ENCODE data around the gene DTD1.

Gene DTD1

DNA sequence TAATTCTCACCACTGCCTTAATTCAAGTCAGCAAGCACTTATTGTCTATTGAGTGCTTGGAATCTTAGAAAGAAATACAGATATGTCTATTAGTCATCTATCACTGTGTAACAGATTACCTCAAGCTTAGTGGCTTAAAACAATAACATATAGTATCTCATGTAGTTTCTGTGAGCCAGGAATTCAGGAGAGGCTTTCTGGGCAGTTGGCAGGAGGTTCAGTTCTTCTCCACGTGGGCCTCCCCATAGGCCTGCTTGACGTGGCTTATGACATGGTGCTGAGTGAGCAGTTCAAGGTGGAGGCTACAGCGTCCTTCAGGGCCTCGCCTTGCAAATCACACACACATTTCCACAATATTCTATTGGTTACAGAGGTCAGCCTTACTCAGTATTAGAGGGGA is 69.7 kb downstream of the DTD1 start:
- H3K4me3 ChIP-seq (ENCODE audit: low read depth, low read length) = no peak overlapping the region

GRCh38 chr20:18662279-18663040 is 74.6 kb downstream of the DTD1 start:
- H3K4me3 ChIP-seq (ENCODE audit: low read depth, low read length) = no peak overlapping the region

DNA sequence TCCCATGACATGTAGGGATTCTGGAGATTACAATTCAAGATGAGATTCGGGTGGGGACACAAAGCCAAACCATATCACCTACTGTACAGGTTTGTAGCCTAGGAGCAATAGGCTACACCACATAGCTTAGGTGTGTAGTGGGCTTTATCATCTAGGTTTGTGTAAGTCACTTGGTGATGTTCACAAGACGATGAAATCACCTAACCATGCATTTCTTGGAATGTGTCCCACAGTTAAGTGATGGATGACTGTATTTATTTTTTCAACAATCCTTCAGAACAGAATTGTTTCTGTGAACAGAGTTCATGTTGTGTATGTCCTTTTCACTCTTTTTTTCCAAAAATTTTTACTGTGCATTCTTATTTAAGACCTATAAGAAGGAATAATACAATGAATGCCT is 76.1 kb downstream of the DTD1 start:
- no peak overlapping the region for H3K4me3 ChIP-seq (ENCODE audit: low read depth, low read length)

GRCh38 chr20:18665135-18665534 is 77.3 kb downstream of the DTD1 start:
- no peak overlapping the region for H3K4me3 ChIP-seq (ENCODE audit: low read depth, low read length)

DNA sequence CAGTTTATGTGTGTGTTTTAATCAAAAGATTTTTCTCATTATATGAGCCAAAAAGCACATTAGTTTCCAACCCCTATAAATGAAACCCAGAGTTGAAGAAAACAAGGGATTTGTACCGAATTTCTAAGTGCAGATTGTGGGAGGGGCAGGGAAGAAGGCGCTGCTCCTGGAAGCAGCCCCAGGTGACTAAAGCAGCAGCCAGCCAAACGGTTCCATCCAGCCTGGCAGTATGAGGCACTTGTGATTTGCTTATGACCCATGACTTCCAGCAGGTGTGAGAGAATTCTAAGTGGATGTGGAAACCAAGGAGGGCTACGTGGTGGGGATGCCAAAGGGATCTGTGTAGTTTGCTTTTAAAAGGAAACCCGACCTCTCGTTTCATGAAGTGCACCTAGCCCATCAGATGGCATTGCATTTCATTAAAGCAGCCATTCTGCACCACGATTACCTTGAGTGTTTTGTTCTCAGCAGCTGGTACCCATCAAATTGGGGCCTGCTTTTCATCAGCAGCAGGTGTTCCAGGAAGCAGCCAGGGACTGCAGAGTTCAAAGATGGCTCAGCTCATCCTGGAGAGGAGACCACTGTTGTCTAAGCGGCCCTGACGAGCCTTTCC is 79.1 kb downstream of the DTD1 start:
- H3K4me3 ChIP-seq (ENCODE audit: low read depth, low read length) = no peak overlapping the region

DNA sequence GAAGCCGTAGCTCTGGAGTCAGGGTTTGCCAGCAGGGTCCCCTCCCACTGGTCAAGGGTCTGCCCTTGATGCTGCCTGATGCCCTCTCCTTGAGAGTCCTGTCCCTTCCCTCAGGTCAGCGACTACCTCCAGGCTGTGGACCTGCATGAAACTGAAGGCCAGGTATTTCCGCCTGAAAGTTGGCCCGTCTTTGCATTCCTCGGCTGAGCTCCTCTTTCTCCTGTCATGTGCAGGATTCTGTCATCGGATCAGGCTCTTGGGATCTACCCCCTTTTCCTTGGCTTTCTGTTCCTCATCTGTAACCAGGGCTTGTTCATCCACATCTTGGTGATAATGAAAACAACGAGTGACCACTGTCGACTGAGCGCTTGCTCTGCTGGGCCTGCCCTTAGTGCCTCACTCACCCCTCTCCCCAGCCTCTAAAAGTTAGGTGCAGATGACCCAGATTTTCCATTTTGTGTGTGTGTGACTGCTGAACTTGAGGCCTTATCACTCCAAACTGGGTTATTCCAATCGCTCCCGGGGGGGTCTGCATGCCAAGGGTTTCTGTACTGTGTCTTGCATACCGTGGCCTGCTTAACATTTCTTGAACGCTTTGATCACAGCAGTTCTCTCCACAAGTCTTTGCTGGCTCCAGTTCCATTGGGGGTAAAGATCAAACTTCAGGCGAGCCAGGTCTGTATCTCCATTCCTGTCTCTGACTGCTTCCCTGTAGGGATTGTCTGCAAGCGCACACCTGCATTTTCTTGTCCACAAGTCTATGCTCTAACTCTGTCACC is 81.6 kb downstream of the DTD1 start:
- no peak overlapping the region for H3K4me3 ChIP-seq (ENCODE audit: low read depth, low read length)

- no peak overlapping the region for H3K4me3 ChIP-seq (ENCODE audit: low read depth, low read length)
Observed at GRCh38 chr20:18671203-18671710, 83.4 kb downstream of the DTD1 start.

GRCh38 chr20:18672834-18673233 is 85.0 kb downstream of the DTD1 start:
- H3K4me3 ChIP-seq (ENCODE audit: low read depth, low read length) = no peak overlapping the region

- no peak overlapping the region for H3K4me3 ChIP-seq (ENCODE audit: low read depth, low read length)
Observed at GRCh38 chr20:18676396-18676795, 88.5 kb downstream of the DTD1 start.

DNA sequence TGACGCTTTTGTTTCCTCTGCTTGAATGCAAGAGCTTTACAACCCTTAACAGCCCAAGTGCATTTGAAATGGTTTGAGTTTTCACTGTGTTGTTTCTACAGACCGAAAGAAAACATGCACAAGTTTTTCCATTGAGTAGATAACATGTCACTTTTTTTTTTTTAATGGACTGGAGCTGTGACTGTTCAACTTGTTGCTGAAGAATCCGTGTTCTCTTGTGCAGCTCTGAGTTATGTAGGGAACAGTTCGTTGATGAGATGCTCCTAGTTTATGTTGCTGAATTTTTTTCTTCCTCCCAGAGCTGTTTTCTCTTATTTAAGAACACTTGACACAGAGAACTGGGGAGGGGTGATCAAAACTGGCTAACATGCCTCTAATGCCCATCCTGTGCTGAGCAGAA is 89.3 kb downstream of the DTD1 start:
- H3K4me3 ChIP-seq (ENCODE audit: low read depth, low read length) = no peak overlapping the region

GRCh38 chr20:18678549-18679419 is 90.9 kb downstream of the DTD1 start:
- no peak overlapping the region for H3K4me3 ChIP-seq (ENCODE audit: low read depth, low read length)

- no peak overlapping the region for H3K4me3 ChIP-seq (ENCODE audit: low read depth, low read length)
Observed at GRCh38 chr20:18683839-18684238, 96.0 kb downstream of the DTD1 start.

- H3K4me3 ChIP-seq (ENCODE audit: low read depth, low read length) = no peak overlapping the region
Observed at GRCh38 chr20:18684775-18685174, 96.9 kb downstream of the DTD1 start.

DNA sequence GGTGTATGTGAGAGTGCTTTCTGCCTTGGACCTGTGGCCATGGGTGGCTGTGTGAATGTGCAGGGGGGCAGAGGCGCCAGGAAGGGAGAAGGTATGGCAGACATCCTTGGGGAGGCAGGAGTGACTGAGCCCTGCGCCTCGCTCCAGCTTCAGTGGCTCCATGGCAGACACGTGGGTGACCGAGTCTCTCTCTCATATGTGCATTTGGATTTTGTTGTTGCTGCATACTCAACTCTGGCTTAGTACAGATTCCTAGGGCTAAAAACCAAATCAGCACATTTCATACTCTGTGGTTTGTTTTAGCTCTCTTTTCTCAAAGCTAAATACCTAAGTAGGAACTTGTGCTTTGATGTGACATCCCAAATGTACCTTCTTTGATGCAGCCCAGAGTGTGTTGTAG is 97.6 kb downstream of the DTD1 start:
- no peak overlapping the region for H3K4me3 ChIP-seq (ENCODE audit: low read depth, low read length)

DNA sequence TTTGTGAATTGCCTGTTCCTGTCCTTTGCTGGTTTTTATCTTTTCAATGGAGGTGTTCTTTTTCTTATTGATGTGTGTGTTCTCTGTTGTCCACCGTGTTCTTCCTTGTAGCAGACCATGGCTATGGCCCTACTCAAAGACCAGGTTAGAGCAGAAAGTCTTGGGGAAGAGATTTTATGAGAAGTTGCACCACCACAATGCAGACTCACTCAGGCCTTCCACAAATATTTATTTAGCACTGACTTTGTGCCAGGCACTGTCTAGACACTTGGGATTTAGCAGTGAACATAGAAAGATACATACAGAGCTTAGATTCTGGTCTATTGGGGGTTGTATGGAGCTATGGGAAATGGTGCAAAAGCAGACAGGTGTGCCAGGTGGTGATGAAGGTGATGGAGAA is 98.8 kb downstream of the DTD1 start:
- no peak overlapping the region for H3K4me3 ChIP-seq (ENCODE audit: low read depth, low read length)

- H3K4me3 ChIP-seq (ENCODE audit: low read depth, low read length) = no peak overlapping the region
Observed at GRCh38 chr20:18688676-18689075, 100.8 kb downstream of the DTD1 start.

DNA sequence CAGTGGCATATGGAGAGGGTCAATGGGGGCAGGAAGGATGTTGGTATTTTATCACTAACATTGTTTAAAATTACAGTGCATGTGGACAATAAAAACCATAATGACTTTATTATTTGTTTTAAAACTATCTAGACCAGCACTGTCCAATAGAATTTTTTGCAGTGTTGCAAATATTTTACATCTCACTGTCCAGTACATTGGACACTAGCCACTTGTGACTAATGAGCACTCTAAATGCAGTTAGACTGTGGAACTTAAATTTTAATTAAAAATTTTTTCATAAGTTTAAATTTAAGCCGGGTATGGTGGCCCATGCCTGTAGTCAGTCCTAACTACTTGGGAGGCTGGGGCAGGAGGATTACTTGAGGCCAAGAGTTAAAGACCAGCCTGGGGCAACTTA is 101.7 kb downstream of the DTD1 start:
- no peak overlapping the region for H3K4me3 ChIP-seq (ENCODE audit: low read depth, low read length)

- H3K4me3 ChIP-seq (ENCODE audit: low read depth, low read length) = no peak overlapping the region
Observed at GRCh38 chr20:18692447-18692846, 104.6 kb downstream of the DTD1 start.

DNA sequence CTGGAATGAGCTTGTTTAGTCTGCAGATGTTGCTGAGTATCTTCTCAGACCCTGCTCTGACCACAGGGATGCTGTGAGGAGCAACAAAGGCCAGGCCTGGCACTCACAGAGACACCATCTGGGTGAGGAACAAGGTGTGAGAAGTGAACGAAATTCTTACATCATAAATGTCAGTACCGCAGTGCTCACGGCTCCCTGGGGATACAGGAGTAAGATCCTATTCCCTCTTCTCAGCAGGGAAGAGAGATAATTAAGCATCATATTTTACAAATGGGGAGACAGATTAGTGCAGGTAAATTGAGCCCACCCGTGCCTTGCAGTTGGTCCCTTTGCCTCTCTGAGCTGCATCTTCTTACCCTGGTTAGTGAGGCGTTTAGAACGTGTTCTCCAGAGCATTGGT is 106.2 kb downstream of the DTD1 start:
- H3K4me3 ChIP-seq (ENCODE audit: low read depth, low read length) = no peak overlapping the region

DNA sequence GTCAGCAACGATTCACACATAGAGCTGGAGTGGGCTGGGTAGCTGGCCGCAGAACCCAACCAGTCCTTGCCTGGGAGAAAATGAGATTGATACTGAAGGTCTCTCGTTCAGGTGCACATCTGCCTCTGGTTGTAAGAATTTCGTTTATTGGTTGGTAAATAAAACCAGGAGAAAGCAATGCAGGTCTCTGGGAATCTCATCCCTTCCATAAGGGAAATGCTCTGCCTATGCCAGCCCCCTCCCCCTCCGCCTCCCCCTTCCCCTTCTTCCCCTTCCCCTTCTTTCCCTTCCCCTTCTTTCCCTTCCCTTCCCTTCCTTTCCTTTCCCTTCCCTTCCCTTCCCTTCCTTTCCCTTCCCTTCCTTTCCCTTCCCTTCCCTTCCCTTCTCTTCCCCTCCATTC is 107.3 kb downstream of the DTD1 start:
- H3K4me3 ChIP-seq (ENCODE audit: low read depth, low read length) = no peak overlapping the region
